GM18508 (cell line): ENCODE results near the gene MEGF6.

ENCODE experiments used
- ATAC-seq: cut with Tn5 transposase; IDR thresholded peaks from one replicate; pipeline ENCODE4 v1.9.1; 2021; ENCODE audit warnings: moderate number of reproducible peaks; ENCODE audit not compliant: insufficient read depth, unreplicated experiment

MEGF6 gene

DNA sequence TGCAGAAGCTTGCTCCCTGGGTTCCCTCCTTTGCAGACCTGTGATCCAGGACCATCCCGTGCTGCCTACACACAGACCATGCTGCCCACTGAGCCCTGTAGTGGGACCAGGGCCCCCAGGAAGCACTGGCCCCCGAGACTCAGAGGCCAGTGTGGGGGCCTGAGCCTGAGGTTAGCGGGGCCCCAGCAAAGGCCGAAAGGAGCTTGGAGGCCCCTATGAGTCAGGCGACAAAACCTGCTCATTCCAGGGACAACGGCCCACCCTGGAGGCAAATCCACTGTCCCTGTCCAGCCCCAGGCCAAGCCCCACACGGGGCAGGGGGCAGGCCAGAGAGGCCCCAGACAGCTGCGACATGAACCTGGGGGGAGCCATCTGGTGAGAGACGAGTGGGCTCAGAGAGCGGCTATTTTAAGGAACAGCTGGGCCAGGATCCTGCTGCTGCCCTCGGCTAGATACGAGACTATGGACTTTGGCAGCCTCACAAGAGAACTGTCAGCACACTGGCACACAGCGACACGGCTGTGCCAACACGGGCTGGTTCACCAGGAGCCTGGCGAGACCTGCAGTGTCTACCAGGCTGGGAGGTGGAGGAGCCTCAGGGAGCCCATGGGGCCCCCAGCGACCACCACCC, 82.1 kb downstream of the MEGF6 start:
- no peak for ATAC-seq

DNA sequence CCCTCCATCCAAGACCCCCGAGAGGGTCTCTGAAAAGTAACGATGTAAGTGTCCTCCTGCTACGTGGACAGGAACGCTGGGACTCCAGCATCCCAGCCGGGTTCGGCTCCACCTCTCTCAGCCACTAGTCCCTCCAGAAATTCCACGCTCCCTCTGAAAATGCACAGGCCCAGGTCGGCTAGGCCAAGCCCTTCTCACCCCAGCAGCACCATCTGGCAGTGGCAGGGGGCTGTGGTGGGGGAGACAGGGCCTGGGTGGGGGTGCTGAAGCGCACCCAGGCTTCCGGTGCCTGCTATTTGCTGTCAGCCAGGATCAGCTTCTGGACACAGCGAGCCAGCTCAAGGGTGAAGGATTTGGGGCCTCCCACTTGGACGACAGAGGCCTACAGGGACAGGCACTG, 83.5 kb downstream of the MEGF6 start:
- ATAC-seq, result no peak

DNA sequence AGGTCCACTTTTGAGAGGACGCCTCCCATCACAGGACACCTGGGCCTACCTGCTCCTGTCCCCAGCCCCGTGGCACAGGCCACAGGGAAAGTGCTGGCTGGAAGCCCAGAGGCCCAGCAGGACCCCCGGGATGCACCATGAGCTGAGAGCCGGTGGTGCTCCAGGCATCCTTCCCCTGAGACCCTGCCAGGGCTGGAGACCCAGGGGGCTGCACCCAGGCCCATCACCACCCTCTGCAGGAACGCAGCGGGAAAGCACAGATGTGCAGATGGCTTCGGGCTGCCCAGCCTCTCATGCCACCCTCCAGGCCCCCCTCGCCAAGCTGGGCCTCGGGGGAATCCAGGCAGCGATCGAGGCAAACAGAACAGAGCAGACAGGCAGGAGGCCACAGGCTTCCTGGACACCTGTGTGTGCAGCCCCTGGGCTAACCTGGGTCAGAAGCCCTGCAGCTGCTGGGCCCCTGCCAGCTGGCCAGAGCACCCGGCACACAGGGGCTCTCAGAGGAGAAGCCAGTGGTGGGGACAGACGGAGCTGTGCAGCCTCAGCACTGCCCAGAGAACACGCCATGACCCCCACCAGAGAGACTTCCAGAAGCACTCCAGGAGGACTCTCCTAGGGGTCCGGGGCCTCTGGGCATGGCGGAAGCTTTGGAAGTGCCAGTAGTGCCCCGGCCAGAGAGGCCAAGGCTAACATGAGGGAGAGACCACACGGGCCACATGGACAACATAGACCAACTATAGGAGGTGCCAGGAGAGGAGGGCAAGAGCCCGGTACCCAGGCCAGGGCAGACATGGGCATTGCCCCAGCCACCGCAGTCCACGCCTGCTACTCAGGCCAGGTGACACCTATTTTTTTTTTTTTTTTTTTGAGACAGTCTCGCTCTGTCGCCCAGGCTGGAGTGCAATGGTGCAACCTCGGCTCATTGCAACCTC, 85.5 kb downstream of the MEGF6 start:
- no peak for ATAC-seq

DNA sequence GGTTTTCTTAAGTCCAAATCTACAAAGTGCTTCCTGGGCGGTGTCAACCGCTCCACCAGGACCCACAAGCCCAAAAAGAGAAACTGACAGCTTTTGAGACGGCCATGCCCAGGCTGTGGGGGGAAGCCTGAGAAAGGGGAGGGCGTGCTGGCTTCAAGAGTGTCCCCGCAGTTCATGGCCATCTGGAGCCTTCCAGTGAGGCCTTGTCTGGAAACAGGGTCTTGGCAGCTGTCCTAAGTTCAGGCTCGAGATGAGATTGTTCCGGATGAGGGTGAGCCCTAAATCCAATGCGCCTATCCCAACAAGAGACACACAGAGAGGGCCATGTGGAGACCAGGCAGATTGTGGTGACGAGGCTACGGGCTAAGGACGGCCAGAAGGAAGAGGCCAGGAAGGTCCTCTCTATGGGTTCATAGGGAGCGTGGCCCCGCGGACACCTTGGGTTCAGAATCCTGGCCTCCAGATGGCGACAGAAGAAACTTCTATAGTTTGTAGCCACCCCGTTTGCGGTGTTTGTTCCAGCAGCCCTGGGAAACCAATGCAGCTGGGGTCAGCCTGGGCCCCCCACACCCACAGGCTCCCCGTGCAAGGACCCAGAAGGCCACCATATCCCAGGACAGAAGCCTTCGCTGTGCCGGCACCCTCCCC, 86.6 kb downstream of the MEGF6 start:
- no peak for ATAC-seq

DNA sequence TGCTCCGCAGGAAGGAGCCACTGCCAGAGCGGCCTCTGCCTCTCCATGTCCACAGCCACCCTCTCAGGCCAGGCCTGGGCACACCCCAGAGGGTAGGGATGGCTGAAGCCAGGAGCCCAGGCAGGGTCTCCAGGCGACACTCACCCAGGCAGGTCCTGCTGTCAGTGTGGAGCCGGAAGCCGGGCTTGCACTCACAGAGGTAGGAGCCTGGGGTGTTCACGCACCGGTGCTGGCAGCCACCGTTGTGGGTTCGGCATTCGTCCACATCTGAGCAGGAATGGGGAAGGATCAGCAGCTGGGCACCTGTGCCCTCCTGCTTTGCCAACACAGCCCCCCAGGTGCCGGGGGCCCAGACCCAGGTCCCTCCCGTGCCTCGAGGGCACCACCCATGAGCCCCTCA, 87.3 kb downstream of the MEGF6 start:
- ATAC-seq, result no peak

DNA sequence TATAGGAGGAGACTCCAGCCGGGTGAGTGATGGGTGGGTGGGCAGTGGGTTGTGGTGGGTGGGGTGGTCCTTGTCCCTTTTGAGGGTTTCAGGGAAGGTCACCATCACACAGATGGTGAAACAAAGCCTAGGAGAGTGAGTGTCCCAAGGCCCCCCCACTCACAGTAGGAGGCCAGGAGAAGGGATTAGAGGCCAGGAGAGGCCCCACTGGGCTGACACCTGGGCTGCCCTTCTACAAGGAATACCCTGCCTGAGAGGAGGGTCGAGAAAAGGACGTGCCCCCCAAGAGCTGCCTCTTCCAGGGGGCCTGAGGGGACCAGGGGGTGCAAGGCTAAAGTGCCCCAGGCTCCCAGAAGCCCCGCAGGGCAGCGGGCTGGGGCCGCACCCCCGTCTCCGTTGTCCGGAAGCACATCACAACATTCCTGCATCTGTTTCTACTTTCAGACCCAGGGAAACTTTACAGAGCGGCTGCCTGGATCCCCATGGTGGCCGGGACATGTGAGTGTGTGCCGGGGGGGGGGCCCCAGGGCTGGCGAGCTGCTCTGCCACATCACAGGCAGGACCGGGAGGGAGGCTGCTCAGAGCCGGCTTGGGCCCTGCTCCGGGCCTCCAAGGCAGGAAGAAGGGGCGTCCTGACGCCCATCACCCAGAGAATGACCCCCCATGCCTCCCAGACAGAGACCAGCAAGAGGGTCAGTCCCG, 88.6 kb downstream of the MEGF6 start:
- no peak for ATAC-seq

DNA sequence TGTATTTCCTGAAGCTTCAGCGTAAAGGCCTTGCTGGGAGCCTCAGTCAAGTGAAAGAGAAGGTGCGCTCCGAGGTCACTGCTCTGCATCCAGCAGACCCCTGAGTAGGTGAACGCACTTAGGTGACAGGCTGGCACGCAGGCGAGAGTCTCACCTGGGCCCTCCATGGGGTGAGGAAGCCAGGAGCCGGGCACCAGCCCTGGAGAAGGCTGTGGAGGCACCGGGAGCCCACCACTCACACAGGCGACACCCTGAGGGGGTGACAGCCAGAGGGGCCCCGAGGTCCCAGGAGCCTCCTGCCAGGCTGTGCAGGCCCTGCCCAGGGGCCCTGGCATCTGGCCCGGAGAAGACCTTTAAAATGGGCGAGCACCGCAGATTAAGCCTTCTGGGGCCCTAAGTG, 89.2 kb downstream of the MEGF6 start:
- no peak for ATAC-seq

DNA sequence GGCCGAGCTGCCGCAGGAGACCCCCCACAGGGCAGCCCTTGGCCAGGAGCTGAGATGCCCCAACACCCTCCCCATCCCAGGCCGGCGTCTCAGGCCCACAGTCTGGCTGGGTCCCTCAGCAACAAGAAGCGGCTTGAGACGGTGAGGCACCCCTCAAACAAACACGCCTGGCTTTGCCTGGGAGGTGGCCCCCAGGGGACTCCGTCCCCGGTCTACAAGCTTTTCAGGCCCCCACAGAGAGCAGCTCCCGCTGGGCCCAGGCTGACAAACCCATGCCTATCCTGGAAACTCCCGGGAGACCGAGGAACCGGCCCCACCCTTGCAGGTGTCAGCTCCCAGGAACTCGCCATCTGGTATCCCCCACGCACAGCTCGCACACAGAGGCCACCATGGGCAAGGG, 89.9 kb downstream of the MEGF6 start:
- no peak for ATAC-seq

DNA sequence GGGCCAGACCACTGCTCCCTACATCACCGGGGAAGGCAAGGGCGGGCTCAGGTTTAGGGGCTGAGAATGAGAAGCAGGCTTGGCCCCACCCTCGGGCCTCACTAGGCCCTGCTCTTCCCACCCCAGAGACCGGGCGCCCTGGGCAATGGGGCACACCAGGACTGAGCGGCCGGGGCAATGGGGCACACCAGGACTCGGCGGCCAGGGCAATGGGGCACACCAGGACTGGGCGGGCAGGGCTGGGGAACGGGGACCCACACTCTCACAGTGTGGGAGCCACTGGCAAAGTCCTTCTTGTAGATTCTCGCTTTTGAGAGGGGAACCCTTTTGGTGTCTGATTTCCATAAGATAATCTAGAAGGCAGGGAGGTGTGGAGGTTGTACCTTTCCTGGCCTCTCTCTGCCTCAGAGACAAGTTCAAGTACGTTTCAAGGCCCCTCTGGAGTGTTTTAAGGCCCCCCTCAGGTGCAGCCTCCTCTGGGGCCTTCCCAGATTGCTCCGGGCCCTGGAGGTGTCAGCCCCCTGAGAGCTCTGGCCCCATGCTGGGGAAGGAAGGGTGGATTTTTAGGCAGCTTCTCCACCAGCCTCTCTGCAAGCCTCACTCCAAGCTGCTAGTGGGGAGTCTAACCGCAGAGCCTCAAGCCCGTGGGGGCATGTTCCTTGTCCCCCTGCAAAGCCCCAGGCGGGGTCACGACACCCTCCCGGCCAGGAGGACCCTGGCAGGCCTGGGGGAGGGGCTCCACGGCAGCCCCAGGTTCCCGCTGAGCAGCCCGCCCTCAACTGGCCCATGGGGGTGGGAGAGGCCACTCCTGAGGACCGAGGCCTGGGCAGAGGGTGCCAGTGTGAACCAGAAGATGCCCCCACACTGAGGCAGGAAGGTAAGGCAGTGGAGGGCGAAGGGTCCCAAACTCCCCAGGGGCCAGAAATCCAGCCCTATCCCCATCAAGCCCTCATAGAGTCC, 90.6 kb downstream of the MEGF6 start:
- no peak for ATAC-seq

DNA sequence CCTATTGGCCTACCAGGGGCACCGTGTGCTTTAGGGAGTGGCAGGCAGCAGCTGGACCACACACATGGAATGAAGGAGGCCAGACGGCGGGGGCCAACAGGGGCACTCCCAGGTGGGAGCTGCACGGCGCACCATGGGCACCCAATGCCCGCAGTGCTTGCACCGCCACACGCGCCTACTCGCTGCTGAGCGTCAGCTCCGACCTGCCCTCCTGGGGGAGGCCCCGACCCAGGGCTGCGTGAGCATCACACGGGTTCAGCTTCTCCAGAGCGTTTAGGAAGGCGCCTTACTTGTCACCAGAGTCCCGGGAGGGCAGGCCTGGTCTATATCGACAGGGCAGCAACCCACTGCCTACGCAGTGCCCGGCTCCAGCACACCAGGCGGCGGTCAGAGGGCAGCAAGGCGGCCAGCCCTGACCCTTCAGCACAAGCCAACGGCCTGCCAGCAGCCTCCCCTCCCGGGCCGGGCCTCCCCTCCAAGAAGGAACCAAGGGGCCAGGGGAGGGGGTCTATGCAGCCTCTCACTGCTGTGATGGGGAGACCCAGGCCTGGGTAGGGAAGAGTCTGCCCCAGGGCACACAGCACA, 91.9 kb downstream of the MEGF6 start:
- ATAC-seq, result no peak

DNA sequence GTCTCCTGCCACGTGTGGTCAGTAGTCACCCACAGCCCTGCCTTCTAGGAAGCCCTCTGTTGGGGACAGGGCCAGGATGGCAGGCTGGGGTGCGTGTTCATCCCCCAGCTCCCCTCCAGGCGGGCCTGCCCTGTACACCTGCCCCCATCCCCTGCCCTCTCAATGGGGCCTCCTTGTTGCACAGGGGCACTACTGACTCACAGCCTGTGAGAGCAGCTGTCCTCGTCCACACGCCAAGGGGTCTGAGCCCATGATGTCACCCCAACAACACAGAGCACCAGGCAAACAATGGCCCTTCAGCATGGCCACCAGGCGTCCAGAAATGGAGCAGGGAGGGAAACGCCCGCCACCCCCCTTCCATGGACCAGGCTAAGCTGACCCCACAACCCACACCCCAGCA, 92.6 kb downstream of the MEGF6 start:
- no peak for ATAC-seq

DNA sequence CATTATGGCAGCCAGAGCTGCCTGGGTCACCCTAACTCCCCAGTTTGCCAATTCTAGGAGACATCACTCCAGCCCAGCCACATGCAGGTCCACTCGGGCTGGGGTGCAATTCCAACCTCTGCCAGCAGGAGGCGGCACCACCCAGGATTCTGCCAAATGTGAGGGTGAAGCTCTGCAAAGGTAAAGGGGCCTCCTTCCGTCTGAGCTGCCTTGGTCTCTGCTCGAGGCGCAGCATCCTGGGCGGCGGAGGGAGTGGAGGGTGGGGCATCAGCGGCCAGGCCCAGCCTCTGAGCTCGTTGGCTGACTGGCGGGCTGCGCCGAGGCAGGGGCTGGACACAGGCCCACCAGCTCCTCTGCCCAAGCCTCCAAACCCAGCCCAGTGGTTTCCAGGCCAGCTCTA, 93.1 kb downstream of the MEGF6 start:
- ATAC-seq, result no peak

DNA sequence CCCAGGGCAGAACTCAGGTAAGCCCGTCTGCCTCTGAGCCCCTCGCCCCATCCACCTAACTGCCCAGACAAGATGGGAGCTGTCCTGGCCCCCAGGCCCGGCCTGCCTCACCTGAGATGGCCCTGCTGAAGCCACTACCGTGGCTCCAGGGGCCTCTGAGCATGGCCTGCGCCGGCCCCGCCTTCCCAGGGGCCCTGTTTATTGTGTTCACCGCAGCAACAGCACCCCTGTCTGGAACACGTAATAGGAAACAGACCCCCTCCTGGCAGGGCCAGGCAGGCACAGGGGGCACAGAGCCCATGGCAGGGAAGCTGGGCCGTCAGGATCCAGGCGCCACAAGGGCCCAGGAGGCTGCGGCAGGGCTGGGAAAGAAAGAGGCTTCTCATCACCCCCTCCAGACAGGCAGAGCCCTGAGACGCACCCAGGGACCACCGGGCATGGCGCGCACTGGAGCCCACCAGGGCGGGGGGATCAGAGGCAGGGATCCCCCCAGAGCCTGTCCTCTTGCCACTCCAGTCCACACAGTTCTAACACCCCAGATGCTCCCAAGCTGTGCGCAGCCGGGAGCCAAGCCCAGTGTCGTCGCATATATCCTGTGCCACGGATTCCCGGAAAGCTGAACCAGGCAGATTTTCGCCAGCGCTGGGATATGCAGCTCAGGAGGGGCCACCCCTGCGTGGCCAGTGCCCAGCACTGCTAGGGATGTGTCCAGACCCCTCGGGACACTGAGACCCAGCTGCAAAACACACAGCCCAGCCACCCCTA, 94.2 kb downstream of the MEGF6 start:
- ATAC-seq, result no peak

DNA sequence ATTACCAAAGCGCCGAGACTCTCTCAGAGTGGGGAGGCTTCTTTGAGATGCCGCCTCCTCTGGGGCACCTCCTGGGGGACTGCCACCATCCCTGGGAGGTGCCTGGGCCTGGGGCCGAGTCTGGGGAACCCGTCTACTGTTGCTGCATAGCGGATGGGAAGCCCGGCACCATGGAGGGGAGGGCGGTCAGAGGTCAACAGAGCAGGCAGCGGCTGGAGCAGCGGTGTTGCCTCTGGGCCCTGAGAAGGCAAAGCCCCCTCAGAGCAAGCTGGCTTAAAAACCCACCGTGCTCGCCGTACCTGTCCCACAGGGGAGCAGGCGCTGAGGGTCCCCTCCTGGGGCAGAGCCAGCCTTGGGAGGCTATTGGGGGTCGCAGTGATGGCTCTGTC, 94.8 kb downstream of the MEGF6 start:
- ATAC-seq, result no peak

DNA sequence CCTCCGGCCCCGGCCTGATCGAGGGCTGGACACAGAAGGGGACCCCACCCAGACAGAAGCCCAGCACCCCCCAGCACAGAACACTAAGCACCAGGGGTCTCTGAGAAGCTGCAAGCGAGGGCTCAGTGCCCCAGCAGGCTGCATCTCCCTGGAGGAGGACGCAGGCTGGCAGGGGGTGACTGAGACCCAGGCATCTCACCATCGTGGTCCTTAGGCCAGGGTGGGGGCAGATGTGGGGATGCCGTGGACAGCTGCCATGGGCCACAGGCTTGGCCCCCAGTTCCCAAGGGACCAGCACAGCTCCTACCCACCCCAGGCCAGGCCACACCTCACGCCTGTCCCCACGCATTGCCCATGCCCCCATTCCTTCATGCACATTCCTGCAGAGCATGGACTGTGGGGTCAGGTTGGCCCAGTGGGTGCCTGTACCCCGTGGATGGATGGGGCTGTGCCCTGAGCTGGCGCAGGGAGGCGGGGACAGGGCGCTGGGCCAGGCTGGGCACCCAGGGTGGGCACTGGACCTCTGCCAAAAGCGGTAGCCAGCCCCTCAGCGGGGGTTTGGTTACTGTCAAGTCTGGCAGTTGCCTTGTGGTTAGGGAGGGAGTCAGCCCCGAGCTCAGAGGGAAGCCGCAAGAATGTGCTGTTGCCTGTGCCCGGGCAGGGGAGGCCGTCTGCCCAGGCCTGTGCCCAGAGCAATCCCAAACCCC, 95.4 kb downstream of the MEGF6 start:
- no peak for ATAC-seq

DNA sequence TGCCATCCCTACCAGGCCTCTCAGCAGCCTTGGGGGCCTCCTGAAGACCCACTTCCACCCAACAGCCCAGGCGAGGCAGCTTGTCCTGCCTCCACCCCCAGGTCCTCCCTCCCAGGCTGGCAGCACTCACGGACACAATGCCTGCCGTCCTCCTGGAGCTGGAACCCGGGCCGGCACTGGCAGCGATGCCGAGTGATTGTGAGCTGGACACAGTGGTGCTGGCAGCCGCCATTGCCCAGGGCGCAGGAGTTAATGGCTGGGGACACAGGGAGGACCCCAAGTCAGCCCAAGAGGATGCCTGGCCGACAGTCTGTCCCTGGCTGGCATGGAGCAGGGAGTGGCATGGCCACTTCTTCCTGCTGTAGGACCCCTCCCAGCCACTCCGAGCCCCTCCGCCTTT, 96.0 kb downstream of the MEGF6 start:
- ATAC-seq, result no peak

DNA sequence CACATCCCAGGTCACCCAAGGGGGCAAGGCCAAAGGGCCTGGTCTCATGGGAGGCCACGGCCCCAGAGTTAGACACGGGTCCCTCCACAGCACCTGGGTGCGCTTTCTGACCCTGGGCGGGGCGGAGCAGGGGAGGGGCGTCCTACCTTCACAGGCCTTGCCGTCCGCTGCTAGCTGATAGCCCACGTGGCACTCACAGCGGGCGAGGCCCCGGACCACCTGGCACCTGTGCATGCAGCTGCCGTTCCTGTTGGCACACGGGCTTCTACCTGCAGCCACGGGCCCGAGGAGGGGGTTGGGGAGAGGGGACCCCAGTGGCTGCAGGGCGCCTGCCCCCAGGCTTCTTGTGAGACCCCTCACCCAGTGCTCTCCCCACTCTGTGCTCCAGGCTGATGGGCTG, 96.9 kb downstream of the MEGF6 start:
- ATAC-seq, result no peak

DNA sequence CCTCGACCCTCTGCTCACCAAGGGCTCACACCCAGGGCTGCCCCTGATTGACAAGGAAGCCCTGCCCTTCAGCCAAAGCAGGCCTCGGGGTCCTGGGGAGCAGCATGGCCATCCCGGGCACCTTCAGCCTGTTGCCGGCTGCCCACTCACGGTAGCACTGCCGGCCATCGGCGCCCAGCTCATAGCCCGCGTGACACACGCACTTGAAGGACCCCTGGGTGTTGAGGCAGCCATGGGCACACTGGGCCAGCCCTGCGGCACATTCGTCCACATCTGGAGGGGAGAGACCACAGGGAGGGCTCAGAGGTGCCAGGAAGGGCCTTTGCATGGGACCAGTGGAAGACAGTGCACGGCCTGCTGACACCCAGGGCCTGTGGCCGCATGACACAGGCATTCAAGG, 99.5 kb downstream of the MEGF6 start:
- ATAC-seq, result no peak
